ENCODE data around the gene SPEF1. TPM values are rescaled to one million over a fixed set of nuclear protein-coding genes. Genes with fewer than 3 reads are reported as not detected.

Gene SPEF1
- total and polyA plus RNA-seq, 12 donors, result 0.07 to 0.47 (median 0.23) TPM; not detected in 4

DNA sequence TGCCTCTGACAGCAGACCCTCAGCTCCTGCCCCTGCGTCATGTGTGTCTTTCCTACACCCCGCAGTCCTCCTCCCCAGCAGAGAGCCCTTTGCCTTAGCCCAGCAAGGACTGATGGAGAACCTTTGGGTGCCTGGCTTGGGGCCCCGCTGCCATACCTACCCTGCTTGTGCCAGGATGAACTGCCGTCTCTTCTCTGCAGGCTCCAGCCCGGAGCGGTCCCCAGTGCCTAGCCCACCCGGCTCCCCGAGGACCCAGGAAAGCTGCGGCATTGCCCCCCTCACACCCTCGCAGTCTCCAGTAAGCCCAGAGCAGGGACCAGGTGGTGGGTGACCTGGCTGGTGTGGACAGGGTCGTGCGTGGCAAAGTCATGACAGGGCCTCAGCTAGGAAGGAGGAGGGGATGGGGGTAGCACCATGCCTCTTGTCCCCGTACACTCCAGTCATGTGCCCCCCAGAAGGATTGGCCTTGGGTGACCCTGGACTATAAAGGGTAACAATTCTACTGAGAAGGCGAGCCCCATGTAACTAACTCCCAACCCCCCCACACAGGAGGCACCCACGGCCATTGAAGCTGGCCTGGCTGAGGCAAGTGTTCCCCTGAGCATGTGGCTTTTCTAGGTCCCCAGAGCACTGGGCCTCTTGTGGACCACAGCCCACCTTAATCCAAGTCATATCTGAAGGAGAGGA, 40.5 kb downstream of the SPEF1 start:
- H3K4me1 ChIP-seq, result peaks cover 9 to 79% (median 42%) of the 10 kb centered on the region in 9 donors
- H3K27ac ChIP-seq, result peak overlapping the region in 8 of 10 donors; percentile 75 to 95 (median 87)
- H3K36me3 ChIP-seq, result peaks cover 0 to 56% (median 9%) of the 10 kb centered on the region in 9 donors
- intact Hi-C loops (cut with DNase I), result no loop called here
- no peak overlapping the region for H3K4me3 ChIP-seq
- TF ChIP-seq, protein P1, sequence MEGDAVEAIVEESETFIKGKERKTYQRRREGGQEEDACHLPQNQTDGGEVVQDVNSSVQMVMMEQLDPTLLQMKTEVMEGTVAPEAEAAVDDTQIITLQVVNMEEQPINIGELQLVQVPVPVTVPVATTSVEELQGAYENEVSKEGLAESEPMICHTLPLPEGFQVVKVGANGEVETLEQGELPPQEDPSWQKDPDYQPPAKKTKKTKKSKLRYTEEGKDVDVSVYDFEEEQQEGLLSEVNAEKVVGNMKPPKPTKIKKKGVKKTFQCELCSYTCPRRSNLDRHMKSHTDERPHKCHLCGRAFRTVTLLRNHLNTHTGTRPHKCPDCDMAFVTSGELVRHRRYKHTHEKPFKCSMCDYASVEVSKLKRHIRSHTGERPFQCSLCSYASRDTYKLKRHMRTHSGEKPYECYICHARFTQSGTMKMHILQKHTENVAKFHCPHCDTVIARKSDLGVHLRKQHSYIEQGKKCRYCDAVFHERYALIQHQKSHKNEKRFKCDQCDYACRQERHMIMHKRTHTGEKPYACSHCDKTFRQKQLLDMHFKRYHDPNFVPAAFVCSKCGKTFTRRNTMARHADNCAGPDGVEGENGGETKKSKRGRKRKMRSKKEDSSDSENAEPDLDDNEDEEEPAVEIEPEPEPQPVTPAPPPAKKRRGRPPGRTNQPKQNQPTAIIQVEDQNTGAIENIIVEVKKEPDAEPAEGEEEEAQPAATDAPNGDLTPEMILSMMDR (IDR thresholded peaks at IDR 0.05), result no peak
- DNase-seq (no peak), ATAC-seq (no peak)
- WGBS, 2 donors, result 90 to 93% methylated on average over 15 of the region's 15 CpGs
- H3K9me3 ChIP-seq, result no peaks in the 10 kb centered on the region
- H3K27me3 ChIP-seq, result peaks cover 0 to 4% (median 0%) of the 10 kb centered on the region in 7 donors

DNA sequence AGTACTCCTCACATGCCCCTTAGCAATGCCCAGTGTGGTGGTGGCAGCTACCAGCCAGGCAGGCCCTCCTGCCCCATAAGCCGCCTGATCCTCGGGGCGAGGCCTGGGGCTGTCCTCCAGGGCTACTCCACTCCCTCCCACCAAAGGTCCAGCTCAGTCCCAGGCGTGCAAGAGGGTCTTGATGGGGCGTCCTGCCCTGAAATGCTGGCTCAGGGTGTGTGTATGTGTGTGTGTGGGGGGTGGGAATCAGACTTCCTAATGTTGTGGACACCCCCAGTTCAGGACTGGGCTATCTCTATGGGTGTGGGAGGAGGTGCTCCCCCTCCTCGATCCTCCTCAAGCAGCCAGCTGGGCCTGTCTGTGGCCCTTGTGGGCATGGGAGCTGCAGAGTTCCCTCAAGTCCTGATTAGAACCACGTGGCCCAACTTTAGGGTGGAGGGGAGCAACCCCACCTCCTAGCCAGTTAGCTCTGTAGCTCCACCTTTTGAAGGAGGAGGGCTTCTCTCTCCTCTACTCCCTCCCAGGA, 41.3 kb downstream of the SPEF1 start:
- no peaks in the 10 kb centered on the region for H3K9me3 ChIP-seq
- TF ChIP-seq, protein P1 (IDR thresholded peaks at IDR 0.05), result no peak
- intact Hi-C loops (cut with DNase I), result no loop called here
- no peak overlapping the region for H3K4me3 ChIP-seq
- H3K27me3 ChIP-seq, result no peaks in the 10 kb centered on the region
- peaks cover 0 to 52% (median 9%) of the 10 kb centered on the region in 9 donors for H3K36me3 ChIP-seq
- ATAC-seq (peak in 5 of 8 donors; percentile 2 to 48 (median 6)), DNase-seq (no peak)
- peaks cover 9 to 85% (median 49%) of the 10 kb centered on the region in 9 donors for H3K4me1 ChIP-seq
- WGBS, 2 donors, result 71% methylated on average over 7 of the region's 7 CpGs
- H3K27ac ChIP-seq, result peak overlapping the region; percentile 75 to 95 (median 87)

DNA sequence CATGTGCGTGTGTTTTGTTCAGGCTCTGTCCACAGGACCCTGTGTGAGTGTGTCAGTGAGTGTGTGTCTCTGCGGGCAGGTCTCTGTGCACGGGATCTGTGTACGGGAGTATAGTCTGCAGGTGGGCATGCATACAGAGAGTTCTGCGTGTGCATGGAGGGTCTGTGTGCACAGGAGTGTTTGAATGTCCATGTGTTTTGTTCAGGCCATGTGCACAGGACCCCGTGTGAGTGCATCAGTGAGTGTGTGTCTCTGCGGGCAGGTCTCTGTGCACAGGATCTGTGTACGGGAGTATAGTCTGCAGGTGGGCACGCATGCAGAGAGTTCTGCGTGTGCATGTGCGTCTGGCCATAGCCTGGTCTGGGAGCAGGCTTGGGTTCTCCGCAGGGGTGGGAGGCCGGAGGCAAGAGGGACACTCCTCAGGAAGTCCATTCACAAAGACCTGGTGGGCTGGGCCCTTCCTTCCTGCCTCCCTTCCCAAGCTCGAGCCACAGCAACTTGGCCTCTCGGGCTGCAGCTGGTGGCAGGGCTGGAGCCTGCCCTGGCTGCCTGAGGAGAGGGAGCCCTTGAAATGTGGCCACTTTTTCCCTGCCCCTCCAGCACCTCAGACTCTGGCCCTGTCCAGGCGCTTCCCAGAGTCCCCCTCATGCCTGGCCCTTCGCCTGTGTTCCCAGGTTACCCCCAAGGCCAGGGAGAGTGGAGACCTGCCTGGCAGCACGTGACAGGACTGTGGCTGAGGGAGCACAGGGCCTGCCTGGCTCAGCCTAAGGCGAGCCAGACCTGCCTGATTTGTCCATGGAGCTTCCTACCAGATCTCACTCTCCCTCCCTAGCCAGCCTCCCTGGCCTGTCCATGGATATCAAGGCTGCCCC, 42.0 kb downstream of the SPEF1 start:
- H3K27me3 ChIP-seq, result no peaks in the 10 kb centered on the region
- peaks cover 9 to 85% (median 48%) of the 10 kb centered on the region in 9 donors for H3K4me1 ChIP-seq
- H3K4me3 ChIP-seq, result peak overlapping the region in 1 of 10 donors; percentile 27
- H3K36me3 ChIP-seq, result peaks cover 0 to 45% (median 6%) of the 10 kb centered on the region in 9 donors
- no peaks in the 10 kb centered on the region for H3K9me3 ChIP-seq
- TF ChIP-seq, protein P1 (IDR thresholded peaks at IDR 0.05), result no peak
- 54 to 62% methylated on average over 19 of the region's 19 CpGs for WGBS, 2 donors
- intact Hi-C loops (cut with DNase I), result no loop called here
- ATAC-seq (peak; percentile 80 to 92 (median 88)), DNase-seq (peak; percentile 62 to 75)
- peak overlapping the region; percentile 75 to 95 (median 87) for H3K27ac ChIP-seq

All from heart right ventricle (tissue), 16 donors.